Naive thymus-derived CD8-positive, alpha-beta T cell (primary cell): ENCODE measurements around the gene IRS1. TPM values are rescaled to one million over a fixed set of nuclear protein-coding genes. Genes with fewer than 3 reads are reported as not detected.

ENCODE experiments used
- ATAC-seq, 2 donors: fragments of 150-1000 bp; cut with Tn5 transposase in 1 of 2; sonication (Bioruptor Pico), chemical (Tn5 transposase) in 1 of 2; 1 replicate in 1 of 2; 2 replicates in 1 of 2; pipeline ENCODE4 v1.10.0; 2021; ENCODE audit warnings: mild to moderate bottlenecking in 2 of 2, moderate library complexity in 2 of 2
- POLR2A ChIA-PET: fragments of 350-600 bp; sonication (Branson Sonifier 250); formaldehyde crosslinking; loops from one replicate; lab custom pipeline; 2021; ENCODE audit warnings: antibody characterized with exemption; lab: Charles Lee
- DNase-seq, 10 donors: peaks; one replicate each; pipeline versions ENCODE4 v3.0.0 to v3.0.0-alpha.2; 2020 to 2022
- H3K27ac Mint-ChIP-seq, 10 donors: one replicate each; pipeline ENCODE4 v1.8.0; 2020 to 2022; ENCODE audit warnings: mild to moderate bottlenecking in 10 of 10, mixed read lengths in 10 of 10, moderate library complexity in 4 of 10, inconsistent platforms in 1 of 10
- H3K27me3 Mint-ChIP-seq, 5 donors: one replicate each; pipeline ENCODE4 v1.8.0; 2021 to 2022; ENCODE audit warnings: mixed read lengths in 5 of 5
- H3K36me3 Mint-ChIP-seq, 3 donors: one replicate each; pipeline ENCODE4 v1.8.0; 2020 to 2022; ENCODE audit warnings: mixed read lengths in 3 of 3, mild to moderate bottlenecking in 2 of 3, inconsistent platforms in 1 of 3
- H3K4me1 Mint-ChIP-seq, 4 donors: one replicate each; pipeline ENCODE4 v1.8.0; 2021 to 2022; ENCODE audit warnings: mixed read lengths in 4 of 4
- H3K4me3 Mint-ChIP-seq, 10 donors: one replicate each; pipeline ENCODE4 v1.8.0; 2020 to 2022; ENCODE audit warnings: mild to moderate bottlenecking in 10 of 10, mixed read lengths in 10 of 10, moderate library complexity in 6 of 10, inconsistent platforms in 1 of 10
- H3K9me3 Mint-ChIP-seq, 9 donors: one replicate each; pipeline ENCODE4 v1.8.0; 2020 to 2022; ENCODE audit warnings: mixed read lengths in 9 of 9, mild to moderate bottlenecking in 3 of 9, inconsistent platforms in 1 of 9, moderate library complexity in 1 of 9
- polyA plus RNA-seq, 3 donors: library from polyadenylated mRNA; unstranded; fragments of 300-500 nt; fragmentation: Illumina TruSeq; gene quantifications; one replicate each; pipeline ENCODE4 v1.2.3, GENCODE V29; 2021
- total RNA-seq, 8 experiments: library from RNA in 2 of 8; stranded (reverse) in 2 of 8; gene quantifications; one replicate each; pipeline ENCODE4 v1.2.3 and lab custom pipeline; 2021 to 2026

IRS1 gene
- total and polyA plus RNA-seq, 5 experiments from 2014 or later = 0.51 to 14.0 (median 0.84) TPM

DNA sequence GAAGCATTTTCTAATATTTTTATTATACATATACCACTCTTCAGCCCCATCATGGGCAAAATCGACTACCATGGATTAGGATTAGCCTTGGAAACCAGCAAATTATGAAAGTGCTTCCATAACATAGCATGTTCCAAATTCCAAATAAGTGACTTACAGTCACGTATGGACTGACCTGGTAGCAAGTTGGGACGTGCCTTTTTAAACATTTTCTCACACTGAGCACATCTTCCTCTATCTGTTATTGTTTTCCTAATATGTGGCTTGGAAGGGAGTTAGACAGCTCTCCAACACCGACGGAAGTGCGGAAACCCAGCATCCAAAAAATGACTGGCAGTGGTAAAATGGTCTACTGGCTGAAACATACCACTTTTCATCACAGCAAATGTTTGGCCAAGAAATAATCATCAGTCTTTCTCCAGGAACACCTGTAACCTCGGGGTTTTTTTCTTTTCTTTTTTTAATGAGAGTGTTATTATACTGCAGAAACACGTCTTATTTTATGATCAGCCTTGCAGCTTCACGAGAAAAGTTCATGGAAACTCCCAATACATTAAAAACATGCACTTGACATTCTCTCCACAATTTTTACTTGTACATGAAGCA lies 107.0 kb downstream of the IRS1 start:
- Mint-ChIP-seq H3K27me3 (peaks cover 3 to 24% (median 20%) of the 10 kb centered on the region in 5 donors), H3K36me3 (peaks cover 0 to 6% (median 2%) of the 10 kb centered on the region in 3 donors), H3K27ac (no peak overlapping the region), H3K9me3 (peaks cover 0 to 4% (median 0%) of the 10 kb centered on the region in 9 donors), H3K4me3 (no peak overlapping the region), H3K4me1 (peaks cover 0 to 21% (median 11%) of the 10 kb centered on the region in 4 donors)
- DNase-seq (no peak), ATAC-seq (no peak)
- POLR2A ChIA-PET = no interaction called here

DNA sequence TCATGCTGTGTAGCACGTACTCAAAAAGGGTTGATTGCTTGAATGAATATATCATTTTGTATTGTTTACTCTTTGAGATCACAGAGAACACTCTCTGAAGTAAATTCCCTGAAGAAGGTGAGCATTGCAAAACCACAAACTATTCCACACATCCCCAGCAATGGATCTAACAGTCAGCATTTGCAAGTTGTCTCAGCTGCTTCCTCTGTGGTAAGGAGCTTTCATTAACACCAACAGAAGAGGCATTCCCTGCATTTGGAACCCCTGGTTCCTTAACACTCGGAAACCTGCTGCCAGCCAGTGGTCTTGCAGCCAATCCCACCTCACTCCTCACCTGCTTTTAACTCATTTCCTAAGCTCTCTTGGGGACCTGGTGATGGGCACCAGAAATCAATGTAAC lies 108.4 kb downstream of the IRS1 start:
- ATAC-seq = no peak
- Mint-ChIP-seq H3K4me3 (no peak overlapping the region), H3K4me1 (peaks cover 2 to 21% (median 11%) of the 10 kb centered on the region in 4 donors), H3K9me3 (peaks cover 0 to 4% (median 0%) of the 10 kb centered on the region in 9 donors), H3K27ac (peak overlapping the region in 1 of 10 donors; percentile 60), H3K27me3 (peaks cover 3 to 26% (median 20%) of the 10 kb centered on the region in 5 donors), H3K36me3 (peaks cover 0 to 6% (median 2%) of the 10 kb centered on the region in 3 donors)
- POLR2A ChIA-PET = no interaction called here
- no peak for DNase-seq

DNA sequence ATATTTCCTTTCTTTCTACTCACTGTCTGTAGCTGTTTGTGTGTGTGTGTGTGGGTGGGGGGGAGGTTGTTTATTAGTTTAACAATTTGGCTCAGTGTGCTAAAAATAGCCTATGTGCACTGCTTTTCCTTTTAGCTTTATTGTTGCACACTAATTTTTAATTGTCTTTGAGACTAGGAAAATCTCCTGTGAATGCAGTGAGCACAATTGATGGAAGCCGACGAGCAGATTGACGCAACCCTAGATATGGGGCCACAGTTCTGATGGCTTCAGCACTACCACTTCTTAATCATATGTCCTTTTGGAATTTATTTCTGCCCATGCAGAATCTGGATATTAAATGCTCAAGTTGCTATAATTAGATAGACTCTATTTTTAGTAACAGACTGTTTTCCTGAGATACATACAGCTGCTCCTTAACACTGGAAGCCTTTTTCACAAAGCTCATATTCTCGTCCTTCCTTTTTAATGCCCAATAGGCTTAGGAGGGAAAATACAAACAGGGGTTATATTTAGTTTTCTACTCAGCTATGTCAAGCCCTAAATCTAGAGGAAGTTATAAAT lies 109.1 kb downstream of the IRS1 start:
- no peak overlapping the region for H3K27ac Mint-ChIP-seq
- peaks cover 2 to 21% (median 11%) of the 10 kb centered on the region in 4 donors for H3K4me1 Mint-ChIP-seq
- ATAC-seq (no peak), DNase-seq (no peak)
- POLR2A ChIA-PET = no interaction called here
- peaks cover 3 to 26% (median 20%) of the 10 kb centered on the region in 5 donors for H3K27me3 Mint-ChIP-seq
- no peak overlapping the region for H3K4me3 Mint-ChIP-seq
- H3K36me3 Mint-ChIP-seq = peaks cover 0 to 6% (median 2%) of the 10 kb centered on the region in 3 donors
- peaks cover 0 to 4% (median 0%) of the 10 kb centered on the region in 9 donors for H3K9me3 Mint-ChIP-seq

DNA sequence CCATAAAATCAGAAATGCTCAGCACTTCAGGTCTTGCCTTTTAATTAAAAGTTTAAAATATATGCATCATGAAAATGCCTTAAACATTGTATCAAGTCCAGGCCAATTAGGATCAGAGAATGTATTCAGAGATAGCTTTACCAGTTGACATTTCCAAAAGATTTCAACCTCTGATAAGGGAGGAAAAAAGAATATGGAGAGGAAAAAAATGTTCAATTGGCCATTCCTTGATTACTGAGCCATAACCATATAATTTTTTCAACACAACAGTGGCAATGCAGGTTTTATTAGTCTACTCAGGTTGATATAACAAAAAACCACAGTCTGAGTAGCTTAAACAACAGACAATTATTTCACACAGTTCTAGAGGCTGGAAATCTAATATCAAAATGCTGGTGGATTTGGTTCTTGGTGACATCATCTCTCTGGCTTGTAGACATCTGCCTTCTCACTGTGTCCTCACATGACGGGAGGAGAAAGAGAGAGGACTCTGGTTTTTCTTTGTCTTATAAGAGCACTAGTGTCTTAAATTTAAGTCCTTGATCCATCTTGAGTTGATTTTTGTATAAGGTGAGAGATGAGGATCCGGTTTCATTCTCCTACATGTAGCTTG lies 111.9 kb downstream of the IRS1 start:
- H3K4me3 Mint-ChIP-seq = no peak overlapping the region
- no peak for ATAC-seq

DNA sequence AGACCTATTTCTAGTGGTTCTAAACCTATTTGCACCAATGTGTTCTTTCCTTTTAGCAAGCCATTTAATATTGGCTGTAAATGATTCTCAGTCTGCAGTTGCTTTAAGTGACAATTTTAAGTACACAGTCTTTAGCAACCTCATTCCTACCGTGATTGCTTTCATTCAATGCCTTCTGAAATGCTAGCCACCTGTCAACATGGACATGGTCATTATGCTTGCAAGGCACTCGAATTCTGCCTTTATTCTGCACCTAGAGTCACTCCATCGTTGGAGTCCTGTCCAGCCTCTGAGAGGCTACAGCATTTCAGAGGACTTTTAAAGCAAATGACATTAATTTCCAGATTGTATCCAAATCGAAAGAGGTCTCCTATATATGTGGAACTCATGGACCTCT lies 115.1 kb downstream of the IRS1 start:
- DNase-seq = no peak
- no peak for ATAC-seq
- Mint-ChIP-seq H3K36me3 (peaks cover 0 to 6% (median 2%) of the 10 kb centered on the region in 3 donors), H3K9me3 (peaks cover 0 to 4% (median 0%) of the 10 kb centered on the region in 9 donors), H3K4me1 (peaks cover 0 to 6% (median 2%) of the 10 kb centered on the region in 4 donors), H3K4me3 (no peak overlapping the region), H3K27me3 (peaks cover 5 to 17% (median 12%) of the 10 kb centered on the region in 5 donors), H3K27ac (no peak overlapping the region)
- POLR2A ChIA-PET = no interaction called here

More for the DNA sequence above, 111.9 kb downstream of the IRS1 start:
- DNase-seq = no peak
- POLR2A ChIA-PET = no interaction called here
- H3K36me3 Mint-ChIP-seq = peaks cover 0 to 6% (median 2%) of the 10 kb centered on the region in 3 donors
- no peak overlapping the region for H3K27ac Mint-ChIP-seq
- peaks cover 3 to 15% (median 7%) of the 10 kb centered on the region in 4 donors for H3K4me1 Mint-ChIP-seq
- peaks cover 5 to 26% (median 19%) of the 10 kb centered on the region in 5 donors for H3K27me3 Mint-ChIP-seq
- H3K9me3 Mint-ChIP-seq = peaks cover 0 to 4% (median 0%) of the 10 kb centered on the region in 9 donors

DNA sequence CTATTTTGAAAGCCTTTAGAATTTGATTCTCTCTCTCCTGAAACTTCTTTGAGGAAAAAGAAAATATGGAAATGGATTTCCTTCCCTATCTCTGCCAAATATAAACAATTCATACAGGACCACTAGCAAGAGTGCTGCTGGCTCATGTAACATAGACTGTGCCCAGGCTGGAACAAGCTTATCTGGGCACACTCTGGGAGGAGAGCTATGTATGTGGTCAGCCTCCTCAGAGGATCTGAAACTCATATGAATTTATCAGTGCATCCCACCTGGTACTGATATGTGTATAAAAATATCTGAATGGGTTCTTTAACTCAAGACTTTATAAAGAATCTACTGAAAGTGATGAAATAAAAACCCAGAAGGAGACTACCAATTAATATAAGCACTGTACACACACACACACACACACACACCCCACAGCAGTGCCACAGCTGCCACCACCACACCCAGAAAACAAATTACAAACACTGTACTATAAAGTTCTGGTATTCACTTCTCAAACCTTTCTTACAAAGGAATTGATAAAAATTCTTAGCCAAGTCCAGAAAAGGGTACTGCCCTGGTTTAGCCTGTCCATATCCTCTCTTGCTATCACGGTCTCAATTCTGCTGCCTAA lies 115.6 kb downstream of the IRS1 start:
- H3K27me3 Mint-ChIP-seq = peaks cover 2 to 17% (median 11%) of the 10 kb centered on the region in 5 donors
- ATAC-seq = no peak
- no peak overlapping the region for H3K27ac Mint-ChIP-seq
- H3K36me3 Mint-ChIP-seq = peaks cover 0 to 6% (median 2%) of the 10 kb centered on the region in 3 donors
- peaks cover 0 to 4% (median 0%) of the 10 kb centered on the region in 9 donors for H3K9me3 Mint-ChIP-seq
- no peak overlapping the region for H3K4me3 Mint-ChIP-seq
- POLR2A ChIA-PET = interaction anchor here (0.7 kb wide), 1 partner anchor 460 kb away, joined by 3 read pairs; no protein-coding TSS in a partner anchor
- DNase-seq = no peak
- peaks cover 0 to 6% (median 2%) of the 10 kb centered on the region in 4 donors for H3K4me1 Mint-ChIP-seq

DNA sequence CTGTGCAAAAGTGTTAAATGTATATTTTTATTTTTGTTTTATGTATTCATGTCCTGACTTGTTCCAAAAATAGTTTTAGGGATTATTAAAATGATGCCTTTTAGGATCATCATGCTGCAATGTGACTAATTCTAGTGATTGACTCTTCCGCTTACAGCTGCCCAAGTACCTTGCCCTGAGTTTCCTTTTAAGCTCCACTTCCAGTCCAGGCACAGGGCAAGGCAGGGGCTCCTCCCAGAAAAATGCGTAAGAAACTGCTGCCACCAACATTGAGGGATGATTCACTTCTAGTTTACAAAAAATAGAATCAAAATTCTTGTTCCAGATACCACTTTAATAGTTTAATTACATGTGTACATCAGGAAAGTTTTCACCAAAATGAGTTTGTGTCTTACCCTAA lies 116.4 kb downstream of the IRS1 start:
- DNase-seq = no peak
- Mint-ChIP-seq H3K9me3 (peaks cover 0 to 4% (median 0%) of the 10 kb centered on the region in 9 donors), H3K27ac (no peak overlapping the region), H3K4me1 (peaks cover 0 to 6% (median 2%) of the 10 kb centered on the region in 4 donors), H3K36me3 (peaks cover 0 to 3% (median 2%) of the 10 kb centered on the region in 3 donors), H3K4me3 (no peak overlapping the region), H3K27me3 (peaks cover 2 to 9% (median 5%) of the 10 kb centered on the region in 5 donors)
- POLR2A ChIA-PET = interaction anchor here (0.7 kb wide), 1 partner anchor 459 kb away, joined by 3 read pairs; no protein-coding TSS in a partner anchor
- no peak for ATAC-seq

Other genes starting within 250 kb of the IRS1 start
- 10 to 100 TPM; 53.5 to 55.6 TPM for gene RHBDD1, start 36.2 kb upstream of the IRS1 start, total RNA-seq
- 10 to 100 TPM; 13.7 to 20.4 (median 14.8) TPM for gene RHBDD1, start 36.2 kb upstream of the IRS1 start, polyA plus RNA-seq